Astrocyte (in vitro differentiated cells and primary cell): ENCODE results near the gene GHRL. TPM values are rescaled to one million over a fixed set of nuclear protein-coding genes. Genes with fewer than 3 reads are reported as not detected.
"Not testable (repeated sequence)": the region's sequence is repeated elsewhere in the genome, so short reads cannot be mapped to it uniquely, and the experiment has no call there.

ENCODE experiments used
- DNase-seq: peaks from one replicate; pipeline ENCODE4 v3.0.0-alpha.2; 2010; ENCODE audit warnings: low read depth
- FAIRE-seq: peaks from 2 replicates; lab custom pipeline; 2011; peaks lifted over from hg19 to GRCh38; lab: Jason Lieb, UNC
- H2AFZ ChIP-seq: 2 replicates; pipeline ENCODE4 v1.6.0; 2012; ENCODE audit warnings: low read depth, low read length, inconsistent platforms
- H3K27ac ChIP-seq: 2 replicates; pipeline ENCODE4 v1.5.1; 2011; ENCODE audit warnings: low read depth, low read length, inconsistent platforms
- H3K27me3 ChIP-seq: 2 replicates; pipeline ENCODE4 v1.6.0; 2011; ENCODE audit warnings: low read length, inconsistent platforms; ENCODE audit not compliant: insufficient read depth
- H3K36me3 ChIP-seq: 2 replicates; pipeline ENCODE4 v1.5.1; 2011; ENCODE audit warnings: low read length, inconsistent platforms; ENCODE audit not compliant: insufficient read depth
- H3K4me1 ChIP-seq: 2 replicates; pipeline ENCODE4 v1.5.1; 2011; ENCODE audit warnings: low read length, inconsistent platforms; ENCODE audit not compliant: insufficient read depth
- H3K4me2 ChIP-seq: 2 replicates; pipeline ENCODE4 v1.6.0; 2012; ENCODE audit warnings: low read length, inconsistent platforms
- H3K4me3 ChIP-seq: 2 replicates; pipeline ENCODE4 v1.5.1; 2011; ENCODE audit warnings: low read depth, mild to moderate bottlenecking, low read length, inconsistent platforms; ENCODE audit not compliant: insufficient read depth
- H3K79me2 ChIP-seq: 2 replicates; pipeline ENCODE4 v1.6.0; 2012; ENCODE audit warnings: mild to moderate bottlenecking, low read length, inconsistent platforms; ENCODE audit not compliant: insufficient read depth
- H3K9ac ChIP-seq: 2 replicates; pipeline ENCODE4 v1.6.0; 2012; ENCODE audit warnings: mild to moderate bottlenecking, low read length, inconsistent platforms
- H3K9me3 ChIP-seq: 2 replicates; pipeline ENCODE4 v1.5.1; 2012; ENCODE audit warnings: low read depth, mild to moderate bottlenecking, low read length, inconsistent platforms; ENCODE audit not compliant: insufficient read depth
- H4K20me1 ChIP-seq: 2 replicates; pipeline ENCODE4 v1.6.0; 2012; ENCODE audit warnings: low read length, inconsistent platforms; ENCODE audit not compliant: insufficient read depth
- H3K27ac Mint-ChIP-seq: one replicate; pipeline ENCODE4 v1.8.0; 2021; ENCODE audit warnings: mild to moderate bottlenecking, mixed read lengths; ENCODE audit not compliant: unreplicated experiment
- H3K27me3 Mint-ChIP-seq: one replicate; pipeline ENCODE4 v1.8.0; 2021; ENCODE audit warnings: low read depth, mixed read lengths; ENCODE audit not compliant: unreplicated experiment
- H3K36me3 Mint-ChIP-seq: one replicate; pipeline ENCODE4 v1.8.0; 2021; ENCODE audit warnings: low read depth, mixed read lengths; ENCODE audit not compliant: unreplicated experiment
- H3K4me1 Mint-ChIP-seq: one replicate; pipeline ENCODE4 v1.8.0; 2021; ENCODE audit warnings: low read depth, mixed read lengths; ENCODE audit not compliant: unreplicated experiment
- H3K4me3 Mint-ChIP-seq: one replicate; pipeline ENCODE4 v1.8.0; 2021; ENCODE audit warnings: mild to moderate bottlenecking, moderate library complexity, mixed read lengths; ENCODE audit not compliant: unreplicated experiment
- H3K9me3 Mint-ChIP-seq: one replicate; pipeline ENCODE4 v1.8.0; 2021; ENCODE audit warnings: mild to moderate bottlenecking, mixed read lengths; ENCODE audit not compliant: unreplicated experiment
- CTCF ChIP-seq: IDR thresholded peaks from 2 replicates; pipeline ENCODE4 v1.5.1; 2011; ENCODE audit warnings: low read depth, mild to moderate bottlenecking, inconsistent platforms, low read length, moderate library complexity; ENCODE audit not compliant: insufficient read depth
- EZH2 ChIP-seq: IDR thresholded peaks from 2 replicates; pipeline ENCODE4 v1.6.1; 2012; ENCODE audit warnings: mild to moderate bottlenecking, low read length, inconsistent platforms; ENCODE audit not compliant: insufficient read depth
- total RNA-seq: library from RNA; stranded (reverse); gene quantifications from 2 replicates; pipeline ENCODE4 v1.2.1, GENCODE V29; 2021

Gene GHRL
- total RNA-seq, 1 donor from 2014 or later, result not detected

- Histone ChIP-seq H3K27ac (no peak overlapping the region), H3K27me3 (no peaks in the 10 kb centered on the region), H3K4me2 (no peak overlapping the region), H2AFZ (no peak overlapping the region), H3K79me2 (peaks cover 77% of the 10 kb centered on the region), H3K4me3 (no peak overlapping the region), H3K9ac (no peak overlapping the region), H3K4me1 (peaks cover 4% of the 10 kb centered on the region), H3K9me3 (no peaks in the 10 kb centered on the region), H4K20me1 (peaks cover 80% of the 10 kb centered on the region), H3K36me3 (peaks cover 16% of the 10 kb centered on the region)
- Mint-ChIP-seq H3K9me3 (no peaks in the 10 kb centered on the region), H3K4me3 (no peak overlapping the region), H3K36me3 (peaks cover 21% of the 10 kb centered on the region), H3K27ac (no peak overlapping the region), H3K27me3 (no peaks in the 10 kb centered on the region), H3K4me1 (peaks cover 10% of the 10 kb centered on the region)
- FAIRE-seq (no peak), DNase-seq (no peak)
- no peak for TF ChIP-seq CTCF
- TF ChIP-seq EZH2, result no peak
Observed at GRCh38 chr3:10274601-10275000, 18.1 kb downstream of the GHRL start.

GRCh38 chr3:10273702-10274305 lies 18.9 kb downstream of the GHRL start:
- TF ChIP-seq CTCF, result no peak
- TF ChIP-seq EZH2, result no peak
- Mint-ChIP-seq H3K4me3 (no peak overlapping the region), H3K9me3 (no peaks in the 10 kb centered on the region), H3K4me1 (peaks cover 10% of the 10 kb centered on the region), H3K36me3 (peaks cover 22% of the 10 kb centered on the region), H3K27ac (no peak overlapping the region), H3K27me3 (no peaks in the 10 kb centered on the region)
- H3K27me3 ChIP-seq, result no peaks in the 10 kb centered on the region
- H3K9ac ChIP-seq, result no peak overlapping the region
- no peak overlapping the region for H2AFZ ChIP-seq
- FAIRE-seq (no peak), DNase-seq (peak; percentile 37)
- H3K27ac ChIP-seq, result no peak overlapping the region
- H3K4me1 ChIP-seq, result peaks cover 4% of the 10 kb centered on the region
- peaks cover 86% of the 10 kb centered on the region for H4K20me1 ChIP-seq
- H3K4me3 ChIP-seq, result no peak overlapping the region
- no peaks in the 10 kb centered on the region for H3K9me3 ChIP-seq
- peaks cover 84% of the 10 kb centered on the region for H3K79me2 ChIP-seq
- no peak overlapping the region for H3K4me2 ChIP-seq
- H3K36me3 ChIP-seq, result peaks cover 17% of the 10 kb centered on the region

- Histone ChIP-seq H3K27ac (no peak overlapping the region), H3K4me2 (no peak overlapping the region), H3K9me3 (no peaks in the 10 kb centered on the region), H3K4me3 (no peak overlapping the region), H3K9ac (no peak overlapping the region), H3K79me2 (peaks cover 92% of the 10 kb centered on the region), H3K27me3 (no peaks in the 10 kb centered on the region), H4K20me1 (peaks cover 87% of the 10 kb centered on the region), H3K36me3 (peaks cover 14% of the 10 kb centered on the region), H3K4me1 (peaks cover 4% of the 10 kb centered on the region), H2AFZ (no peak overlapping the region)
- Mint-ChIP-seq H3K4me1 (peaks cover 10% of the 10 kb centered on the region), H3K4me3 (no peak overlapping the region), H3K9me3 (no peaks in the 10 kb centered on the region), H3K27me3 (no peaks in the 10 kb centered on the region), H3K36me3 (peaks cover 22% of the 10 kb centered on the region), H3K27ac (no peak overlapping the region)
- DNase-seq (no peak), FAIRE-seq (no peak)
- TF ChIP-seq CTCF (no peak), EZH2 (no peak)
Observed at GRCh38 chr3:10272977-10273376, 19.8 kb downstream of the GHRL start.

- H3K4me1 Mint-ChIP-seq, H3K4me3 Mint-ChIP-seq, H3K4me1 ChIP-seq, DNase-seq, H3K9ac ChIP-seq, H3K27me3 Mint-ChIP-seq, H3K27ac Mint-ChIP-seq, FAIRE-seq, H3K27ac ChIP-seq, H3K27me3 ChIP-seq, H3K9me3 ChIP-seq, H3K4me3 ChIP-seq, H3K4me2 ChIP-seq, H3K9me3 Mint-ChIP-seq, H2AFZ ChIP-seq: not testable (repeated sequence)
- peaks cover 87% of the 10 kb centered on the region for H4K20me1 ChIP-seq
- peaks cover 93% of the 10 kb centered on the region for H3K79me2 ChIP-seq
- peaks cover 20% of the 10 kb centered on the region for H3K36me3 Mint-ChIP-seq
- H3K36me3 ChIP-seq, result peaks cover 12% of the 10 kb centered on the region
Observed at GRCh38 chr3:10272476-10272875, 20.3 kb downstream of the GHRL start.
